Astrocyte (in vitro differentiated cells and primary cell): ENCODE measurements around the gene FAM180A. TPM values are rescaled to one million over a fixed set of nuclear protein-coding genes. Genes with fewer than 3 reads are reported as not detected.

Experiments
- DNase-seq: peaks from one replicate; pipeline ENCODE4 v3.0.0-alpha.2; 2010; ENCODE audit warnings: low read depth
- FAIRE-seq: peaks from 2 replicates; lab custom pipeline; 2011; peaks lifted over from hg19 to GRCh38; lab: Jason Lieb, UNC
- H2AFZ ChIP-seq: 2 replicates; pipeline ENCODE4 v1.6.0; 2012; ENCODE audit warnings: low read depth, low read length, inconsistent platforms
- H3K27ac ChIP-seq: 2 replicates; pipeline ENCODE4 v1.5.1; 2011; ENCODE audit warnings: low read depth, low read length, inconsistent platforms
- H3K27me3 ChIP-seq: 2 replicates; pipeline ENCODE4 v1.6.0; 2011; ENCODE audit warnings: low read length, inconsistent platforms; ENCODE audit not compliant: insufficient read depth
- H3K36me3 ChIP-seq: 2 replicates; pipeline ENCODE4 v1.5.1; 2011; ENCODE audit warnings: low read length, inconsistent platforms; ENCODE audit not compliant: insufficient read depth
- H3K4me1 ChIP-seq: 2 replicates; pipeline ENCODE4 v1.5.1; 2011; ENCODE audit warnings: low read length, inconsistent platforms; ENCODE audit not compliant: insufficient read depth
- H3K4me2 ChIP-seq: 2 replicates; pipeline ENCODE4 v1.6.0; 2012; ENCODE audit warnings: low read length, inconsistent platforms
- H3K4me3 ChIP-seq: 2 replicates; pipeline ENCODE4 v1.5.1; 2011; ENCODE audit warnings: low read depth, mild to moderate bottlenecking, low read length, inconsistent platforms; ENCODE audit not compliant: insufficient read depth
- H3K79me2 ChIP-seq: 2 replicates; pipeline ENCODE4 v1.6.0; 2012; ENCODE audit warnings: mild to moderate bottlenecking, low read length, inconsistent platforms; ENCODE audit not compliant: insufficient read depth
- H3K9ac ChIP-seq: 2 replicates; pipeline ENCODE4 v1.6.0; 2012; ENCODE audit warnings: mild to moderate bottlenecking, low read length, inconsistent platforms
- H3K9me3 ChIP-seq: 2 replicates; pipeline ENCODE4 v1.5.1; 2012; ENCODE audit warnings: low read depth, mild to moderate bottlenecking, low read length, inconsistent platforms; ENCODE audit not compliant: insufficient read depth
- H4K20me1 ChIP-seq: 2 replicates; pipeline ENCODE4 v1.6.0; 2012; ENCODE audit warnings: low read length, inconsistent platforms; ENCODE audit not compliant: insufficient read depth
- H3K27ac Mint-ChIP-seq: one replicate; pipeline ENCODE4 v1.8.0; 2021; ENCODE audit warnings: mild to moderate bottlenecking, mixed read lengths; ENCODE audit not compliant: unreplicated experiment
- H3K27me3 Mint-ChIP-seq: one replicate; pipeline ENCODE4 v1.8.0; 2021; ENCODE audit warnings: low read depth, mixed read lengths; ENCODE audit not compliant: unreplicated experiment
- H3K36me3 Mint-ChIP-seq: one replicate; pipeline ENCODE4 v1.8.0; 2021; ENCODE audit warnings: low read depth, mixed read lengths; ENCODE audit not compliant: unreplicated experiment
- H3K4me1 Mint-ChIP-seq: one replicate; pipeline ENCODE4 v1.8.0; 2021; ENCODE audit warnings: low read depth, mixed read lengths; ENCODE audit not compliant: unreplicated experiment
- H3K4me3 Mint-ChIP-seq: one replicate; pipeline ENCODE4 v1.8.0; 2021; ENCODE audit warnings: mild to moderate bottlenecking, moderate library complexity, mixed read lengths; ENCODE audit not compliant: unreplicated experiment
- H3K9me3 Mint-ChIP-seq: one replicate; pipeline ENCODE4 v1.8.0; 2021; ENCODE audit warnings: mild to moderate bottlenecking, mixed read lengths; ENCODE audit not compliant: unreplicated experiment
- EZH2 ChIP-seq: IDR thresholded peaks from 2 replicates; pipeline ENCODE4 v1.6.1; 2012; ENCODE audit warnings: mild to moderate bottlenecking, low read length, inconsistent platforms; ENCODE audit not compliant: insufficient read depth
- total RNA-seq: library from RNA; stranded (reverse); gene quantifications from 2 replicates; pipeline ENCODE4 v1.2.1, GENCODE V29; 2021
- TF ChIP-seq, protein P1 (sequence below): IDR thresholded peaks from 2 replicates; pipeline ENCODE4 v1.5.1; 2011; ENCODE audit warnings: low read depth, mild to moderate bottlenecking, inconsistent platforms, low read length, moderate library complexity; ENCODE audit not compliant: insufficient read depth

FAM180A gene
- total RNA-seq, 1 donor from 2014 or later = not detected

DNA sequence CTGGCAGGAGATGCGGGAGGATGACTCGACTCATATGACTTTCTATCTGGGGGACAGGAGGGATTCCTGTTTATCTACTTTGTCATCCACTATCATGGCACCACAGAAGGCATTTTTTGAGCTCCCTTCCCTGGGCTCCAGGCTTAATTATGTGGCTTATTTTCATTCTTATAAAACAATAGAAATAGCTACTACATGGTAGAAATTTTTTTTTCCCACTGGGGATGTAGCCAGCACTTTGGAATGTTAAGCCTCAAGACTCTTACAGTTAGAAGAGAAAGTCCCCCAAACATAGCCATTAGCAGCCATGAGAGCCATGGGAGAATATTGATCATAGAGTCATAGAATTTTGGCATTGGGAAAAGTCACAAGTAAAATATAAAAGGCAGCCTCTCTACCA is 14.6 kb upstream of the FAM180A start:
- H3K9ac ChIP-seq = no peak overlapping the region
- H3K36me3 ChIP-seq = no peaks in the 10 kb centered on the region
- Mint-ChIP-seq H3K36me3 (no peaks in the 10 kb centered on the region), H3K27me3 (no peaks in the 10 kb centered on the region), H3K9me3 (no peaks in the 10 kb centered on the region), H3K27ac (peak overlapping the region; percentile 1), H3K4me3 (no peak overlapping the region), H3K4me1 (peaks cover 35% of the 10 kb centered on the region)
- H3K4me2 ChIP-seq = no peak overlapping the region
- H3K4me3 ChIP-seq = no peak overlapping the region
- no peaks in the 10 kb centered on the region for H3K27me3 ChIP-seq
- H2AFZ ChIP-seq = no peak overlapping the region
- no peaks in the 10 kb centered on the region for H3K79me2 ChIP-seq
- no peaks in the 10 kb centered on the region for H3K9me3 ChIP-seq
- TF ChIP-seq, protein P1, sequence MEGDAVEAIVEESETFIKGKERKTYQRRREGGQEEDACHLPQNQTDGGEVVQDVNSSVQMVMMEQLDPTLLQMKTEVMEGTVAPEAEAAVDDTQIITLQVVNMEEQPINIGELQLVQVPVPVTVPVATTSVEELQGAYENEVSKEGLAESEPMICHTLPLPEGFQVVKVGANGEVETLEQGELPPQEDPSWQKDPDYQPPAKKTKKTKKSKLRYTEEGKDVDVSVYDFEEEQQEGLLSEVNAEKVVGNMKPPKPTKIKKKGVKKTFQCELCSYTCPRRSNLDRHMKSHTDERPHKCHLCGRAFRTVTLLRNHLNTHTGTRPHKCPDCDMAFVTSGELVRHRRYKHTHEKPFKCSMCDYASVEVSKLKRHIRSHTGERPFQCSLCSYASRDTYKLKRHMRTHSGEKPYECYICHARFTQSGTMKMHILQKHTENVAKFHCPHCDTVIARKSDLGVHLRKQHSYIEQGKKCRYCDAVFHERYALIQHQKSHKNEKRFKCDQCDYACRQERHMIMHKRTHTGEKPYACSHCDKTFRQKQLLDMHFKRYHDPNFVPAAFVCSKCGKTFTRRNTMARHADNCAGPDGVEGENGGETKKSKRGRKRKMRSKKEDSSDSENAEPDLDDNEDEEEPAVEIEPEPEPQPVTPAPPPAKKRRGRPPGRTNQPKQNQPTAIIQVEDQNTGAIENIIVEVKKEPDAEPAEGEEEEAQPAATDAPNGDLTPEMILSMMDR = no peak
- TF ChIP-seq EZH2 = no peak
- H4K20me1 ChIP-seq = no peaks in the 10 kb centered on the region
- DNase-seq = peak; percentile 65
- H3K27ac ChIP-seq = no peak overlapping the region
- FAIRE-seq = no peak
- peaks cover 25% of the 10 kb centered on the region for H3K4me1 ChIP-seq

DNA sequence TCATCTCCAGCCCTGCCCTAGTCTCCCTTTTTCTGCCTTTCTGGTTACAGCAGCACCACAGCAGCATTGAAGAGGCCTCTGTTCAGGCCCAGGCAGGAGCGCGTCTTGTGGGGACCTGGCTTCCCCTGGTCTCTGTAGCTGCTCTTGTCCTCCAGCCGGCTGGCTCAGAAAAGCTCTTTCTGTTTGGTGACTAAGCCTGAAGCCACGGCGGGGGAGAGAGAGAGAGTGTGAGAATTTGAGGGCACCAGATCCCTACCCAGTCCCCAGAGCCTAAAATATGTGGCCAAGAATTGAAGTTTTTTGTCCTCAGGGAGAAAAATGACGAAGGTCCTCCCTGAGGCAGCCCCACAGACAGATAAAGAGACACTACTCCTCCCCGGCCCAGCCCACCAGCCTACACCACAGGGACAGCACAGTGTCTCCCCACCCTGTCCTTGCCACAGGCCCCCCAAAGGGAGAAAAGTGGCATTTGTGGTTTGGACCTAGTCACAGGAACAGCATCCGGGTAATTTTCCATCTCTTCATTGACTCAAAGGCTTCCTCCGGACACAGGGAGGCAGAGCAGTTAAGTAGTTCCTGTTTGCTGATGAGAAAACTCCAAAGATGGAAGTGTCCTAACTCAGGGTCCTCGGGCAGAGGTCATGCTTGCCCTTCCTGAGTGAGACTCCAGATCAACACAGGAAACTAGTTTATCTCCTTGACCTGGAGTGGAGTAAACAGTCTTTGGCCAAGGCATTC is 13.3 kb upstream of the FAM180A start:
- peaks cover 42% of the 10 kb centered on the region for H3K4me1 Mint-ChIP-seq
- H3K27me3 ChIP-seq = no peaks in the 10 kb centered on the region
- H3K36me3 Mint-ChIP-seq = no peaks in the 10 kb centered on the region
- TF ChIP-seq, protein P1 = no peak
- no peak for TF ChIP-seq EZH2
- H2AFZ ChIP-seq = peak overlapping the region; percentile 90
- FAIRE-seq (no peak), DNase-seq (peak; percentile 75)
- peak overlapping the region; percentile 77 for H3K27ac ChIP-seq
- H3K9me3 Mint-ChIP-seq = no peaks in the 10 kb centered on the region
- H3K9ac ChIP-seq = peak overlapping the region; percentile 48
- H3K4me2 ChIP-seq = peak overlapping the region; percentile 60
- H3K9me3 ChIP-seq = peaks cover 1% of the 10 kb centered on the region
- H4K20me1 ChIP-seq = no peaks in the 10 kb centered on the region
- H3K36me3 ChIP-seq = no peaks in the 10 kb centered on the region
- no peaks in the 10 kb centered on the region for H3K79me2 ChIP-seq
- no peak overlapping the region for H3K4me3 Mint-ChIP-seq
- no peak overlapping the region for H3K4me3 ChIP-seq
- no peaks in the 10 kb centered on the region for H3K27me3 Mint-ChIP-seq
- H3K4me1 ChIP-seq = peaks cover 31% of the 10 kb centered on the region
- H3K27ac Mint-ChIP-seq = peak overlapping the region; percentile 98

DNA sequence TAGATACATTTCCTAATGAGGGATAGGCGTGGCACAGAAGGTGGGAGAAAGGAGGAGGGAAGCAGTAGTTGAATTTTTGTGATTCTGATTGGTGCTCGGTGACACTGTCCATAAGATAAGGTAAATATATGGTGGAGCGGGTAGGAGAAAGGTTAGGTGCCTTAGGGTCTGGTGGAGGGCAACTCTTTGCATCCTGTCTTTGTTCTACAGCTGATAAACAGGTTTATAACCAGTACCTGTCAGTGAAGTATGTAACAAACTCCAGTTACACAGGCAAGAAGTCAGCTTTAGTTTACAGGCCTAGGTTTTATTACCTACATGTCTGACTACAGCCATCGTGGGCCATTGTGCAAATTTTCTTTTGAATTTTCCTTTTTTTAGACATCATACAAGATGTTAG is 10.9 kb upstream of the FAM180A start:
- no peaks in the 10 kb centered on the region for H4K20me1 ChIP-seq
- Mint-ChIP-seq H3K9me3 (peaks cover 3% of the 10 kb centered on the region), H3K4me3 (no peak overlapping the region), H3K36me3 (no peaks in the 10 kb centered on the region), H3K27me3 (no peaks in the 10 kb centered on the region), H3K27ac (peak overlapping the region; percentile 97), H3K4me1 (peaks cover 38% of the 10 kb centered on the region)
- DNase-seq = no peak
- H3K9me3 ChIP-seq = peaks cover 4% of the 10 kb centered on the region
- H3K36me3 ChIP-seq = no peaks in the 10 kb centered on the region
- peak overlapping the region; percentile 64 for H3K9ac ChIP-seq
- peak overlapping the region; percentile 9 for H3K27ac ChIP-seq
- no peaks in the 10 kb centered on the region for H3K27me3 ChIP-seq
- no peak for TF ChIP-seq EZH2
- TF ChIP-seq, protein P1 = no peak
- peaks cover 31% of the 10 kb centered on the region for H3K4me1 ChIP-seq
- H3K4me3 ChIP-seq = no peak overlapping the region
- H3K4me2 ChIP-seq = no peak overlapping the region
- no peaks in the 10 kb centered on the region for H3K79me2 ChIP-seq
- no peak for FAIRE-seq
- no peak overlapping the region for H2AFZ ChIP-seq
